Neuronal stem cell (in vitro differentiated cells): Measurements from ENCODE around the gene CCDC106.

Source experiments
- DNase-seq: peaks from one replicate; pipeline ENCODE4 v3.0.0-alpha.2; 2013; ENCODE audit warnings: low spot score
- H2AFZ ChIP-seq: one replicate; pipeline ENCODE4 v1.6.1; 2013; ENCODE audit warnings: mild to moderate bottlenecking, low read length, inconsistent platforms
- H2AK5ac ChIP-seq: 2 replicates; pipeline ENCODE4 v1.6.1; 2013; ENCODE audit warnings: low read depth, mild to moderate bottlenecking, inconsistent platforms, low read length, moderate library complexity, mixed read lengths
- H2BK120ac ChIP-seq: 2 replicates; pipeline ENCODE4 v1.6.1; 2013; ENCODE audit warnings: low read depth, mild to moderate bottlenecking, inconsistent platforms, low read length, moderate library complexity, mixed read lengths
- H2BK12ac ChIP-seq: one replicate; pipeline ENCODE4 v1.6.1; 2013; ENCODE audit warnings: low read length, inconsistent platforms
- H2BK15ac ChIP-seq: 2 replicates; pipeline ENCODE4 v1.6.1; 2013; ENCODE audit warnings: mild to moderate bottlenecking, low read length, inconsistent platforms, mixed read lengths
- H2BK5ac ChIP-seq: one replicate; pipeline ENCODE4 v1.6.1; 2013; ENCODE audit warnings: inconsistent platforms, mild to moderate bottlenecking, low read length, moderate library complexity
- H3K14ac ChIP-seq: one replicate; pipeline ENCODE4 v1.6.1; 2013; ENCODE audit warnings: low read length, inconsistent platforms
- H3K18ac ChIP-seq: 2 replicates; pipeline ENCODE4 v1.6.1; 2013; ENCODE audit warnings: low read length, inconsistent platforms
- H3K23ac ChIP-seq: 2 replicates; pipeline ENCODE4 v1.6.1; 2013; ENCODE audit warnings: low read depth, mild to moderate bottlenecking, mixed read lengths, low read length, inconsistent platforms; ENCODE audit not compliant: poor library complexity
- H3K27ac ChIP-seq: replicated peaks from 3 replicates; pipeline ENCODE4 v1.5.1; 2013; ENCODE audit warnings: low read length, inconsistent platforms
- H3K27me3 ChIP-seq, 3 experiments: 2 replicates each; pipeline ENCODE4 v1.6.1; 2013; ENCODE audit warnings: low read length in 3 of 3, mild to moderate bottlenecking in 2 of 3, inconsistent platforms in 1 of 3, low read depth in 1 of 3, mixed read lengths in 1 of 3, moderate library complexity in 1 of 3; ENCODE audit not compliant: control insufficient read depth in 3 of 3, insufficient read depth in 3 of 3
- H3K36me3 ChIP-seq, 2 donors: replicated peaks in 1 of 2; 2 replicates each; pipeline ENCODE4 v1.6.1; 2013; ENCODE audit warnings: low read length in 2 of 2; ENCODE audit not compliant: control insufficient read depth in 2 of 2, insufficient read depth in 2 of 2
- H3K4ac ChIP-seq: 2 replicates; pipeline ENCODE4 v1.6.1; 2013; ENCODE audit warnings: inconsistent platforms, mild to moderate bottlenecking, low read length, moderate library complexity
- H3K4me1 ChIP-seq, 2 donors: 1 replicate in 1 of 2; 2 replicates in 1 of 2; pipeline ENCODE4 v1.6.1; 2013; ENCODE audit warnings: low read length in 2 of 2, low read depth in 1 of 2; ENCODE audit not compliant: control insufficient read depth in 2 of 2, insufficient read depth in 1 of 2
- H3K4me2 ChIP-seq: one replicate; pipeline ENCODE4 v1.6.1; 2013; ENCODE audit warnings: mild to moderate bottlenecking, low read length, inconsistent platforms; ENCODE audit not compliant: insufficient read depth, poor library complexity, severe bottlenecking
- H3K4me3 ChIP-seq, 2 donors: 2 replicates each; pipeline ENCODE4 v1.5.1; 2013; ENCODE audit warnings: low read length in 2 of 2, mild to moderate bottlenecking in 2 of 2, inconsistent platforms in 1 of 2, moderate library complexity in 1 of 2
- H3K79me1 ChIP-seq: one replicate; pipeline ENCODE4 v1.6.1; 2013; ENCODE audit warnings: low read depth, mild to moderate bottlenecking, inconsistent platforms, low read length, moderate library complexity
- H3K9ac ChIP-seq: one replicate; pipeline ENCODE4 v1.6.1; 2013; ENCODE audit warnings: mild to moderate bottlenecking, low read depth, low read length, inconsistent platforms; ENCODE audit not compliant: poor library complexity
- H3K9me3 ChIP-seq, 2 donors: replicated peaks in 1 of 2; 2 replicates each; pipeline versions ENCODE3 to v1.6.1; 2013; ENCODE audit warnings: low read length in 2 of 2, mild to moderate bottlenecking in 2 of 2, inconsistent platforms in 1 of 2, low read depth in 1 of 2, mixed read lengths in 1 of 2, moderate library complexity in 1 of 2; ENCODE audit not compliant: control insufficient read depth in 2 of 2, insufficient read depth in 1 of 2
- H4K8ac ChIP-seq: one replicate; pipeline ENCODE4 v1.6.1; 2013; ENCODE audit warnings: low read depth, mild to moderate bottlenecking, inconsistent platforms, low read length, moderate library complexity
- H4K91ac ChIP-seq: one replicate; pipeline ENCODE4 v1.6.1; 2013; ENCODE audit warnings: low read length, low read depth, mild to moderate bottlenecking, inconsistent platforms; ENCODE audit not compliant: poor library complexity
- WGBS, 2 donors: extraction: QIAGEN DNeasy Blood & Tissue Kit; methylation state at CpG; one replicate each; pipeline ENCODE4 v1.1.7; 2013; ENCODE audit warnings: missing lambda C conversion rate in 2 of 2, mixed read lengths in 1 of 2; ENCODE audit not compliant: insufficient read length in 2 of 2, insufficient replicate concordance in 1 of 2; ENCODE audit errors: extremely low coverage in 2 of 2; 5-methylcytosine and 5-hydroxymethylcytosine counted together

CCDC106 gene

GRCh38 chr19:55633861-55634260, 14.2 kb upstream of the CCDC106 start:
- WGBS, 2 donors = no CpG with 5 or more reads among the region's 8 CpGs
- peak overlapping the region in 1 of 2 donors; percentile 92 for H3K4me3 ChIP-seq

GRCh38 chr19:55635334-55635717, 12.7 kb upstream of the CCDC106 start:
- peak overlapping the region; percentile 96 for H3K9ac ChIP-seq
- H3K23ac ChIP-seq = peak overlapping the region; percentile 15
- no CpG with 5 or more reads among the region's 9 CpGs for WGBS, 2 donors

More at GRCh38 chr19:55633861-55634260, 14.2 kb upstream of the CCDC106 start:
- H4K8ac ChIP-seq = no peak overlapping the region
- no peak overlapping the region for H2BK120ac ChIP-seq
- H3K27ac ChIP-seq = no peak overlapping the region
- H3K4me2 ChIP-seq = no peak overlapping the region
- peaks cover 0 to 7% of the 10 kb centered on the region in 2 donors for H3K36me3 ChIP-seq
- no peak overlapping the region for H2AK5ac ChIP-seq
- no peak overlapping the region for H3K4ac ChIP-seq
- no peak overlapping the region for H3K14ac ChIP-seq
- no peak overlapping the region for H3K9ac ChIP-seq
- no peaks in the 10 kb centered on the region for H3K9me3 ChIP-seq
- H3K27me3 ChIP-seq = no peaks in the 10 kb centered on the region
- H3K4me1 ChIP-seq = peaks cover 9 to 11% of the 10 kb centered on the region in 2 donors
- no peak overlapping the region for H2BK12ac ChIP-seq
- peaks cover 20% of the 10 kb centered on the region for H3K79me1 ChIP-seq
- H4K91ac ChIP-seq = no peak overlapping the region
- no peak overlapping the region for H2BK15ac ChIP-seq
- H2BK5ac ChIP-seq = no peak overlapping the region
- peak overlapping the region; percentile 80 for H2AFZ ChIP-seq
- H3K23ac ChIP-seq = no peak overlapping the region
- DNase-seq = no peak
- no peak overlapping the region for H3K18ac ChIP-seq

GRCh38 chr19:55635856-55636440, 12.1 kb upstream of the CCDC106 start:
- no peak overlapping the region for H3K23ac ChIP-seq
- no peak overlapping the region for H3K9ac ChIP-seq
- H3K18ac ChIP-seq = no peak overlapping the region
- no peak overlapping the region for H2AK5ac ChIP-seq
- H3K14ac ChIP-seq = no peak overlapping the region
- H3K4me1 ChIP-seq = peaks cover 15 to 18% of the 10 kb centered on the region in 2 donors
- no peak overlapping the region for H2BK5ac ChIP-seq
- H3K27me3 ChIP-seq = no peaks in the 10 kb centered on the region
- no CpG with 5 or more reads among the region's 7 CpGs for WGBS, 2 donors
- no peak overlapping the region for H2BK12ac ChIP-seq
- H3K4me2 ChIP-seq = peak overlapping the region; percentile 85
- H3K27ac ChIP-seq = no peak overlapping the region
- H4K8ac ChIP-seq = no peak overlapping the region
- DNase-seq = no peak
- H3K79me1 ChIP-seq = peaks cover 26% of the 10 kb centered on the region
- H4K91ac ChIP-seq = no peak overlapping the region
- H3K36me3 ChIP-seq = peaks cover 0 to 7% of the 10 kb centered on the region in 2 donors
- H2BK15ac ChIP-seq = no peak overlapping the region
- H2AFZ ChIP-seq = no peak overlapping the region
- no peaks in the 10 kb centered on the region for H3K9me3 ChIP-seq
- peak overlapping the region; percentile 88 to 92 for H3K4me3 ChIP-seq
- H3K4ac ChIP-seq = no peak overlapping the region
- no peak overlapping the region for H2BK120ac ChIP-seq

More at GRCh38 chr19:55635334-55635717, 12.7 kb upstream of the CCDC106 start:
- peaks cover 26% of the 10 kb centered on the region for H3K79me1 ChIP-seq
- H2AFZ ChIP-seq = peak overlapping the region; percentile 80
- no peak overlapping the region for H4K8ac ChIP-seq
- DNase-seq = no peak
- peak overlapping the region; percentile 97 for H3K4ac ChIP-seq
- H3K18ac ChIP-seq = peak overlapping the region; percentile 88
- peak overlapping the region; percentile 95 for H2BK5ac ChIP-seq
- H3K9me3 ChIP-seq = no peaks in the 10 kb centered on the region
- peak overlapping the region; percentile 20 for H2BK15ac ChIP-seq
- no peak overlapping the region for H2BK12ac ChIP-seq
- no peak overlapping the region for H3K14ac ChIP-seq
- H3K4me1 ChIP-seq = peaks cover 13 to 16% of the 10 kb centered on the region in 2 donors
- peak overlapping the region; percentile 40 for H4K91ac ChIP-seq
- no peaks in the 10 kb centered on the region for H3K27me3 ChIP-seq
- H2BK120ac ChIP-seq = no peak overlapping the region
- H3K4me3 ChIP-seq = peak overlapping the region; percentile 88 to 92
- H3K36me3 ChIP-seq = peaks cover 0 to 7% of the 10 kb centered on the region in 2 donors
- peak overlapping the region; percentile 26 for H3K27ac ChIP-seq
- peak overlapping the region; percentile 97 for H2AK5ac ChIP-seq
- H3K4me2 ChIP-seq = peak overlapping the region; percentile 85

- Histone ChIP-seq H3K36me3 (peaks cover 0 to 7% of the 10 kb centered on the region in 2 donors), H3K4me3 (peak overlapping the region in 1 of 2 donors; percentile 92)
These were observed 11.3 kb upstream of the CCDC106 start for GRCh38 chr19:55636723-55637122.

More at GRCh38 chr19:55636723-55637122, 11.3 kb upstream of the CCDC106 start:
- Histone ChIP-seq H2AK5ac (no peak overlapping the region), H3K14ac (no peak overlapping the region), H3K79me1 (peaks cover 26% of the 10 kb centered on the region), H3K4ac (no peak overlapping the region), H3K4me1 (peaks cover 17 to 18% of the 10 kb centered on the region in 2 donors), H3K4me2 (no peak overlapping the region), H2BK15ac (no peak overlapping the region), H3K27me3 (no peaks in the 10 kb centered on the region), H3K18ac (no peak overlapping the region), H2BK120ac (no peak overlapping the region), H2BK5ac (no peak overlapping the region), H4K8ac (no peak overlapping the region), H2AFZ (no peak overlapping the region), H2BK12ac (no peak overlapping the region), H4K91ac (no peak overlapping the region), H3K23ac (peak overlapping the region; percentile 50), H3K27ac (no peak overlapping the region), H3K9me3 (no peaks in the 10 kb centered on the region), H3K9ac (no peak overlapping the region)
- no peak for DNase-seq
- no CpG with 5 or more reads among the region's 4 CpGs for WGBS, 2 donors
